ENCODE measurements around the gene TAS1R2. TPM values are rescaled to one million over a fixed set of nuclear protein-coding genes. Genes with fewer than 3 reads are reported as not detected.
A peak's percentile ranks its signal among the peaks of the same experiment; 100 is the strongest.

The TAS1R2 gene
- total and polyA plus RNA-seq, 2 of the 13 experiments (the other 11 are each of a cell fraction or from before 2014, with no cell fraction given) = not detected

- TF ChIP-seq GMEB2 (CRISPR knock-in tag; IDR thresholded peaks at IDR 0.05; ENCODE audit: low read depth) (no peak), MLX (CRISPR knock-in tag; IDR thresholded peaks at IDR 0.05) (no peak), ZNF777 (CRISPR knock-in tag; IDR thresholded peaks at IDR 0.05) (no peak), ZNF543 (CRISPR knock-in tag; IDR thresholded peaks at IDR 0.05) (no peak)
Observed at GRCh38 chr1:18807334-18808063, 52.0 kb downstream of the TAS1R2 start (continued).

- H3K27ac ChIP-seq (ENCODE audit: extremely low read length, insufficient read depth, low read length) = no peak overlapping the region
- no peaks in the 10 kb centered on the region for H3K79me2 ChIP-seq (ENCODE audit: insufficient read depth, low read length)
- WGBS (ENCODE audit: low lambda C conversion rate) = 36% methylated on average over 3 of the region's 7 CpGs
- H3K4me2 ChIP-seq (ENCODE audit: low read depth, low read length) = no peak overlapping the region
- no peak overlapping the region for H2AFZ ChIP-seq (ENCODE audit: low read length)
- TF ChIP-seq PHF20 (CRISPR knock-in tag; IDR thresholded peaks at IDR 0.05) (no peak), ZKSCAN1 (IDR thresholded peaks at IDR 0.05; ENCODE audit: low read length) (peak; percentile 96)
- no peaks in the 10 kb centered on the region for H3K4me1 ChIP-seq (ENCODE audit: insufficient read depth, low read length)
- FAIRE-seq (no peak), DNase-seq (ENCODE audit: low spot score) (no peak), ATAC-seq (no peak)
- H3K4me3 ChIP-seq (replicated peaks in 1 of 3; ENCODE audit: insufficient read depth in 1 of 3, low read depth in 2 of 3, low read length in 3 of 3) = no peak overlapping the region
- H3K27me3 ChIP-seq (ENCODE audit: control insufficient read depth in 1 of 2, insufficient read depth in 2 of 2, low read length in 2 of 2) = peaks cover 5 to 29% of the 10 kb centered on the region in 2 experiments; a peak in 3 of 5 replicates
- H3K9ac ChIP-seq (ENCODE audit: insufficient read depth, low read depth, low read length) = no peak overlapping the region
- no peaks in the 10 kb centered on the region for H3K9me3 ChIP-seq (ENCODE audit: low read length)
- no peaks in the 10 kb centered on the region for H4K20me1 ChIP-seq (ENCODE audit: insufficient read depth, low read length)
- in situ Hi-C loops (cut with HindIII; ENCODE audit: extremely low pct_ligation_motif_present, low pct_unique_long_range_greater_than_20kb) (no loop called here), intact Hi-C loops (cut with micrococcal nuclease; ENCODE audit: unreplicated experiment) (no loop called here)
- no peaks in the 10 kb centered on the region for H3K36me3 ChIP-seq (replicated peaks in 1 of 2; ENCODE audit: control insufficient read depth in 1 of 2, insufficient read depth in 2 of 2, low read length in 2 of 2)
- ChIA-PET POLR2A (no interaction called here), CTCF (ENCODE audit: low intra/inter-chr PET ratio, low total read pairs) (no interaction called here)
- no TSS peak for BruUV-seq (replicated peaks)
Observed at GRCh38 chr1:18805925-18806849, 53.3 kb downstream of the TAS1R2 start.

Data from HepG2 (cell line).